AG09319 (cell line): ENCODE data around the gene PRIMPOL.

ENCODE experiments used
- DNase-seq: peaks from one replicate; pipeline ENCODE4 v3.0.0-alpha.2; 2010; ENCODE audit warnings: low read depth; ENCODE audit errors: extremely low read depth
- CTCF ChIP-seq: IDR thresholded peaks from 2 replicates; pipeline ENCODE4 v1.5.1; 2011; ENCODE audit warnings: low read depth, mild to moderate bottlenecking, inconsistent platforms, low read length, moderate library complexity

PRIMPOL gene

GRCh38 chr4:184662236-184662635, 12.7 kb downstream of the PRIMPOL start:
- no peak for TF ChIP-seq CTCF
- no peak for DNase-seq

DNA sequence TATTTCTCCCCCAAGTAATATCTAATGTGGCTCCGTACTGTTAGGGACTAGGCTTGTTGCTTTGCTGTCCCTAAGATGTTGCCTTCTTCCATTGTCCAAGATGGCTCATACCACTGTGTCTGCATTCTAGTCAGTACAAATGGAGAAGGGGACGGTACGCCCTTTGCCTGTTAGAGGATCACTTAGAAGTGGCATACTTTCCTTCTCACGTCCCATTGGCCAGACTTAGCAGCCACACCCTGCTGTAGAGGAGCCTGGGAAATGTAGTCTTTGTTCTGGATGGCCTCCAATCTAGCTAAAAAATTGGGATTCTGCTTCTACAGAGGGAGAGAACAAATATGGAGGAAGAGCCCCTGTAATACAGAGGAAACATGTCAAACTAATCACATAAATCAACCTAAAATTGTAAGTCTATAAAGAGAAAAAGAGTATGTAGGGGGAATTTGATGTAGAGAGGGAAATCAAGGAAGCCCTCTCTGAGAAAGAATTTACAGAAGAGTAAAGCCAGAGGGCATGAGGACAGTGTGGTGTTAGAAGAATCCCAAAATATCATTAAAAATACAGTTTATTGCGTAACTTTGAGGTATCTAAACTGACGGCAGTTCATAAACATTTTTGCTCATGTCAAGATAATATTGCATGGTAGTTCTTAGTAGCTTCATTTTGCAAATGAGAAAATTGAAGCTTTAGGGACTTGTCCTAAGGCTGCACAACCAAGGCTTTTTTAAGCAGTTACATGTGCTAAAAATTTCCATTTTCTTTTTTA, 15.1 kb downstream of the PRIMPOL start:
- DNase-seq = no peak
- no peak for TF ChIP-seq CTCF

- TF ChIP-seq CTCF = no peak
- DNase-seq = no peak
These were observed 17.1 kb downstream of the PRIMPOL start for GRCh38 chr4:184666670-184667069.

DNA sequence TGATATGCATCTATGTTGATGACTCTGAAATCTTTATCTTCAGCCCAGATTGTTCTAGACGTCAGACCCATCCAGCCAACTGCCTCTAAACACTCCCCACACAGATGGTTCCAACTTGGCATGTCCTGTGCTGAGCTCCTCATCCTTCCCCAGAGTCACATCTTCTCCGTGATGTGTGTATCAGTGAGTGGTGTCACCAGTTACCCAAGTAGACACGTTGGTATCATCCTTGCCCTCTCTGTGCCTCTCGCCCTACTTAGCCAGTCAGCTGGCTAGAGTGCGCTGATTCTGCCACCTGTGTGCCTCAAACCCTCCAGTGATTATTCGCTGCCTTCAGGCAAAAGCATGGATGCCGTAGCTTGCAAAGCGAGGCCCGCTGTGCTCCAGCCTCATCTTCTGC, 18.6 kb downstream of the PRIMPOL start:
- TF ChIP-seq CTCF = no peak

DNA sequence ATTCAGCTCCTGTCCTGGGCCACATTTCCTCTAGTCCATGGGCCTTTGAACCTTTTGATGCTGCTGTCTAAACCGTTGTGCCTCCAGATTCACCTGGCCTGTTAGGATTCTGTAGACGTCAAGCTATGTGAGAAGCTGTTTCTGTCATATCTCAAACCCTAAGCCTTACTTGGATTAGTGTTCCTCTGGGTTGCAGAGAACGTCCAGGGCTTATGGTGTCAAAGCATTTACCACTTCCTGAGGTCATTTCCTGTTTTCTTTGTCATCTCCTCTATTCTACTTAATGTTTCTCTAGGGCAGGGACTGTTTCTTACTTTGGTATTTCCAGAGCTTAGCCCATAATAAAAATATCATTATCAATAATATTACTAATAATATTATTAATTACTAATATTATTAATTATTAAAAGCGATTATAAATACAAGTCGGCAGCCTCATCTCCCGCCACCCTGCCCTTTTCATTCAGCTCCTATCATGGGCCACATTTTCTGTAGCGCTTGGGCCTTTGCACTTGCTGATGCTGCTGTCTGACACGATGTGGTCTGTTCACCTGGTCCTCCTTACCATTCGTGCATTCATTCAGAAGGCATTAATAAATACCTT, 19.1 kb downstream of the PRIMPOL start:
- no peak for TF ChIP-seq CTCF
- DNase-seq = no peak

More for the DNA sequence above, 18.6 kb downstream of the PRIMPOL start:
- no peak for DNase-seq

- DNase-seq = no peak
- no peak for TF ChIP-seq CTCF
These were observed 19.7 kb downstream of the PRIMPOL start for GRCh38 chr4:184669251-184669650.

GRCh38 chr4:184671101-184671500, 21.6 kb downstream of the PRIMPOL start:
- TF ChIP-seq CTCF = no peak
- no peak for DNase-seq
